ENCODE results near the gene VAC14.
A peak's percentile ranks its signal among the peaks of the same experiment; 100 is the strongest.

VAC14 gene

GRCh38 chr16:70684146-70685060 is 116.6 kb downstream of the VAC14 start:
- no peak for TF ChIP-seq CTCF (IDR thresholded peaks at IDR 0.05)
- peak overlapping the region; percentile 84 for H3K4me3 Mint-ChIP-seq
- no peaks in the 10 kb centered on the region for H3K9me3 Mint-ChIP-seq
- no peak overlapping the region for H3K27ac Mint-ChIP-seq
- H3K27me3 Mint-ChIP-seq (ENCODE audit: low read depth, poor library complexity), result peaks cover 8% of the 10 kb centered on the region
- no peaks in the 10 kb centered on the region for H3K36me3 Mint-ChIP-seq (ENCODE audit: low read depth)
- H3K4me1 Mint-ChIP-seq, result peaks cover 39% of the 10 kb centered on the region
- no peak for DNase-seq

- DNase-seq, result no peak
- H3K36me3 Mint-ChIP-seq (ENCODE audit: low read depth), result peaks cover 5% of the 10 kb centered on the region
- H3K9me3 Mint-ChIP-seq, result no peaks in the 10 kb centered on the region
- H3K27ac Mint-ChIP-seq, result no peak overlapping the region
- H3K27me3 Mint-ChIP-seq (ENCODE audit: low read depth, poor library complexity), result peaks cover 8% of the 10 kb centered on the region
- peak overlapping the region; percentile 48 for H3K4me3 Mint-ChIP-seq
- TF ChIP-seq CTCF (IDR thresholded peaks at IDR 0.05), result no peak
- H3K4me1 Mint-ChIP-seq, result peaks cover 37% of the 10 kb centered on the region
Measured at GRCh38 chr16:70683146-70683944, 117.6 kb downstream of the VAC14 start.

- Mint-ChIP-seq H3K36me3 (ENCODE audit: low read depth) (peaks cover 5% of the 10 kb centered on the region), H3K4me3 (peak overlapping the region; percentile 54), H3K4me1 (peaks cover 29% of the 10 kb centered on the region), H3K27me3 (ENCODE audit: low read depth, poor library complexity) (peaks cover 8% of the 10 kb centered on the region), H3K9me3 (no peaks in the 10 kb centered on the region), H3K27ac (no peak overlapping the region)
- no peak for DNase-seq
- TF ChIP-seq CTCF (IDR thresholded peaks at IDR 0.05), result no peak
Measured at GRCh38 chr16:70682239-70683145, 118.5 kb downstream of the VAC14 start.

GRCh38 chr16:70681382-70682238 is 119.3 kb downstream of the VAC14 start:
- H3K36me3 Mint-ChIP-seq (ENCODE audit: low read depth), result peaks cover 5% of the 10 kb centered on the region
- DNase-seq, result no peak

More at GRCh38 chr16:70681382-70682238, 119.3 kb downstream of the VAC14 start:
- Mint-ChIP-seq H3K9me3 (no peaks in the 10 kb centered on the region), H3K4me1 (peaks cover 20% of the 10 kb centered on the region), H3K4me3 (no peak overlapping the region), H3K27me3 (ENCODE audit: low read depth, poor library complexity) (peaks cover 4% of the 10 kb centered on the region), H3K27ac (no peak overlapping the region)
- TF ChIP-seq CTCF (IDR thresholded peaks at IDR 0.05), result no peak

Measured in nephron progenitor cell (in vitro differentiated cells).